Astrocyte (in vitro differentiated cells and primary cell): ENCODE results near the gene USP31. TPM values are rescaled to one million over a fixed set of nuclear protein-coding genes. Genes with fewer than 3 reads are reported as not detected.

Experiments used
- DNase-seq: peaks from one replicate; pipeline ENCODE4 v3.0.0-alpha.2; 2010; ENCODE audit warnings: low read depth
- FAIRE-seq: peaks from 2 replicates; lab custom pipeline; 2011; peaks lifted over from hg19 to GRCh38; lab: Jason Lieb, UNC
- H2AFZ ChIP-seq: 2 replicates; pipeline ENCODE4 v1.6.0; 2012; ENCODE audit warnings: low read depth, low read length, inconsistent platforms
- H3K27ac ChIP-seq: 2 replicates; pipeline ENCODE4 v1.5.1; 2011; ENCODE audit warnings: low read depth, low read length, inconsistent platforms
- H3K27me3 ChIP-seq: 2 replicates; pipeline ENCODE4 v1.6.0; 2011; ENCODE audit warnings: low read length, inconsistent platforms; ENCODE audit not compliant: insufficient read depth
- H3K36me3 ChIP-seq: 2 replicates; pipeline ENCODE4 v1.5.1; 2011; ENCODE audit warnings: low read length, inconsistent platforms; ENCODE audit not compliant: insufficient read depth
- H3K4me1 ChIP-seq: 2 replicates; pipeline ENCODE4 v1.5.1; 2011; ENCODE audit warnings: low read length, inconsistent platforms; ENCODE audit not compliant: insufficient read depth
- H3K4me2 ChIP-seq: 2 replicates; pipeline ENCODE4 v1.6.0; 2012; ENCODE audit warnings: low read length, inconsistent platforms
- H3K4me3 ChIP-seq: 2 replicates; pipeline ENCODE4 v1.5.1; 2011; ENCODE audit warnings: low read depth, mild to moderate bottlenecking, low read length, inconsistent platforms; ENCODE audit not compliant: insufficient read depth
- H3K79me2 ChIP-seq: 2 replicates; pipeline ENCODE4 v1.6.0; 2012; ENCODE audit warnings: mild to moderate bottlenecking, low read length, inconsistent platforms; ENCODE audit not compliant: insufficient read depth
- H3K9ac ChIP-seq: 2 replicates; pipeline ENCODE4 v1.6.0; 2012; ENCODE audit warnings: mild to moderate bottlenecking, low read length, inconsistent platforms
- H3K9me3 ChIP-seq: 2 replicates; pipeline ENCODE4 v1.5.1; 2012; ENCODE audit warnings: low read depth, mild to moderate bottlenecking, low read length, inconsistent platforms; ENCODE audit not compliant: insufficient read depth
- H4K20me1 ChIP-seq: 2 replicates; pipeline ENCODE4 v1.6.0; 2012; ENCODE audit warnings: low read length, inconsistent platforms; ENCODE audit not compliant: insufficient read depth
- H3K27ac Mint-ChIP-seq: one replicate; pipeline ENCODE4 v1.8.0; 2021; ENCODE audit warnings: mild to moderate bottlenecking, mixed read lengths; ENCODE audit not compliant: unreplicated experiment
- H3K27me3 Mint-ChIP-seq: one replicate; pipeline ENCODE4 v1.8.0; 2021; ENCODE audit warnings: low read depth, mixed read lengths; ENCODE audit not compliant: unreplicated experiment
- H3K36me3 Mint-ChIP-seq: one replicate; pipeline ENCODE4 v1.8.0; 2021; ENCODE audit warnings: low read depth, mixed read lengths; ENCODE audit not compliant: unreplicated experiment
- H3K4me1 Mint-ChIP-seq: one replicate; pipeline ENCODE4 v1.8.0; 2021; ENCODE audit warnings: low read depth, mixed read lengths; ENCODE audit not compliant: unreplicated experiment
- H3K4me3 Mint-ChIP-seq: one replicate; pipeline ENCODE4 v1.8.0; 2021; ENCODE audit warnings: mild to moderate bottlenecking, moderate library complexity, mixed read lengths; ENCODE audit not compliant: unreplicated experiment
- H3K9me3 Mint-ChIP-seq: one replicate; pipeline ENCODE4 v1.8.0; 2021; ENCODE audit warnings: mild to moderate bottlenecking, mixed read lengths; ENCODE audit not compliant: unreplicated experiment
- CTCF ChIP-seq: IDR thresholded peaks from 2 replicates; pipeline ENCODE4 v1.5.1; 2011; ENCODE audit warnings: low read depth, mild to moderate bottlenecking, inconsistent platforms, low read length, moderate library complexity; ENCODE audit not compliant: insufficient read depth
- EZH2 ChIP-seq: IDR thresholded peaks from 2 replicates; pipeline ENCODE4 v1.6.1; 2012; ENCODE audit warnings: mild to moderate bottlenecking, low read length, inconsistent platforms; ENCODE audit not compliant: insufficient read depth
- total RNA-seq: library from RNA; stranded (reverse); gene quantifications from 2 replicates; pipeline ENCODE4 v1.2.1, GENCODE V29; 2021

USP31 gene
- total RNA-seq, 1 donor from 2014 or later = 9.4 TPM

DNA sequence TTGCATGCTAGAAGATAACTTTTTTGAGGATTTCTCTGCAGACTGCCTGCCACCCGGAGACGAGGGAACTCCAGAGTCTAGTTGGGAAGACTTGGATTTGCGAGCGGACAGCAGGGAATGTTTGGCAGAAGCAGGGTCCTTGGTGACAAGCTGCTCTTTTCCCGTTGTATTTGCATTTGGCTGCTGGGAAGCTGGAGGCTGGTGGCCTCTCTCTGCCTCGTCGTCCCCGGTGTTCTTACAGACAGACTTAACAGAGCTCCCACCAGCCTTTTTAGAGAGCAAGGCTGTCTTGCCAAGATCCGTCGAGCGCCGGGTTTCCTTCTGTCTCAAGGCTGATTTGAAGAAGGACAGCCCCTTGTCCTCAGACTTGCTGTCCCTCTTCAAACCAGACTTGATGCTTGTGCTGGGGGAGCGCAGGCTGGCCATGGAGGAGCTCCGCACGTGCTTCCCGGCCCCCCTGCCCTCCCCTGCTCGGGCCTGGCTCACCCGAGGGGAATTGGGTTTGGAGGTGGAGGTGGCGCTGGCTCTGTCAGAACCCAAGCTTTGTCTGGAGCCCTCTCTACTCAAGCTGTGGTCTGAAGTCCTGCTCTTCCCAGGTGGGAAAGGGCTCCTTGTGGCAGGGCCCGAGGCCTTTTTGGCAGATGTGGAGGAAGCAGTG is 81.0 kb downstream of the USP31 start:
- H3K4me1 Mint-ChIP-seq = peaks cover 23% of the 10 kb centered on the region

GRCh38 chr16:23066676-23067075 is 82.6 kb downstream of the USP31 start:
- no peak overlapping the region for H2AFZ ChIP-seq
- Mint-ChIP-seq H3K36me3 (peaks cover 16% of the 10 kb centered on the region), H3K4me3 (no peak overlapping the region), H3K4me1 (peaks cover 13% of the 10 kb centered on the region), H3K27me3 (no peaks in the 10 kb centered on the region), H3K27ac (no peak overlapping the region), H3K9me3 (no peaks in the 10 kb centered on the region)
- H3K27ac ChIP-seq = no peak overlapping the region
- TF ChIP-seq EZH2 (no peak), CTCF (no peak)
- no peak overlapping the region for H3K4me3 ChIP-seq
- H3K4me2 ChIP-seq = no peak overlapping the region
- peaks cover 14% of the 10 kb centered on the region for H3K36me3 ChIP-seq
- no peaks in the 10 kb centered on the region for H3K9me3 ChIP-seq
- FAIRE-seq = no peak
- peaks cover 14% of the 10 kb centered on the region for H3K4me1 ChIP-seq
- DNase-seq = no peak
- H3K79me2 ChIP-seq = no peaks in the 10 kb centered on the region
- no peak overlapping the region for H3K9ac ChIP-seq
- no peaks in the 10 kb centered on the region for H3K27me3 ChIP-seq
- peaks cover 1% of the 10 kb centered on the region for H4K20me1 ChIP-seq

More for the DNA sequence above, 81.0 kb downstream of the USP31 start:
- Mint-ChIP-seq H3K27me3 (no peaks in the 10 kb centered on the region), H3K36me3 (peaks cover 18% of the 10 kb centered on the region), H3K9me3 (no peaks in the 10 kb centered on the region), H3K27ac (no peak overlapping the region), H3K4me3 (no peak overlapping the region)
- FAIRE-seq (no peak), DNase-seq (no peak)
- Histone ChIP-seq H3K4me1 (peaks cover 25% of the 10 kb centered on the region), H4K20me1 (peaks cover 4% of the 10 kb centered on the region), H3K36me3 (peaks cover 14% of the 10 kb centered on the region), H3K9me3 (no peaks in the 10 kb centered on the region), H3K4me3 (no peak overlapping the region), H3K27me3 (no peaks in the 10 kb centered on the region), H3K27ac (no peak overlapping the region), H3K79me2 (no peaks in the 10 kb centered on the region), H3K9ac (no peak overlapping the region), H3K4me2 (no peak overlapping the region), H2AFZ (no peak overlapping the region)
- TF ChIP-seq EZH2 = no peak
- TF ChIP-seq CTCF = no peak

- FAIRE-seq (no peak), DNase-seq (no peak)
- no peak overlapping the region for H3K9ac ChIP-seq
- no peak overlapping the region for H3K27ac ChIP-seq
- peaks cover 13% of the 10 kb centered on the region for H3K4me1 Mint-ChIP-seq
- H3K4me2 ChIP-seq = no peak overlapping the region
- peaks cover 8% of the 10 kb centered on the region for H4K20me1 ChIP-seq
- peaks cover 14% of the 10 kb centered on the region for H3K36me3 ChIP-seq
- H2AFZ ChIP-seq = no peak overlapping the region
- no peaks in the 10 kb centered on the region for H3K27me3 Mint-ChIP-seq
- H3K4me1 ChIP-seq = peaks cover 6% of the 10 kb centered on the region
- H3K4me3 ChIP-seq = no peak overlapping the region
- no peak overlapping the region for H3K27ac Mint-ChIP-seq
- H3K27me3 ChIP-seq = no peaks in the 10 kb centered on the region
- peaks cover 13% of the 10 kb centered on the region for H3K36me3 Mint-ChIP-seq
- H3K79me2 ChIP-seq = no peaks in the 10 kb centered on the region
- H3K4me3 Mint-ChIP-seq = no peak overlapping the region
- H3K9me3 ChIP-seq = no peaks in the 10 kb centered on the region
- no peaks in the 10 kb centered on the region for H3K9me3 Mint-ChIP-seq
- TF ChIP-seq CTCF = no peak
- TF ChIP-seq EZH2 = no peak
Observed at GRCh38 chr16:23064639-23065038, 84.6 kb downstream of the USP31 start.
